GM19025 (cell line): Measurements from ENCODE around the gene PRKCQ.
A peak's percentile ranks its signal among the peaks of the same experiment; 100 is the strongest.

Experiments used
- ATAC-seq: cut with Tn5 transposase; IDR thresholded peaks from one replicate; pipeline ENCODE4 v1.9.1; 2021; ENCODE audit warnings: mild to moderate bottlenecking, low read depth, moderate library complexity; ENCODE audit not compliant: unreplicated experiment

Gene PRKCQ

DNA sequence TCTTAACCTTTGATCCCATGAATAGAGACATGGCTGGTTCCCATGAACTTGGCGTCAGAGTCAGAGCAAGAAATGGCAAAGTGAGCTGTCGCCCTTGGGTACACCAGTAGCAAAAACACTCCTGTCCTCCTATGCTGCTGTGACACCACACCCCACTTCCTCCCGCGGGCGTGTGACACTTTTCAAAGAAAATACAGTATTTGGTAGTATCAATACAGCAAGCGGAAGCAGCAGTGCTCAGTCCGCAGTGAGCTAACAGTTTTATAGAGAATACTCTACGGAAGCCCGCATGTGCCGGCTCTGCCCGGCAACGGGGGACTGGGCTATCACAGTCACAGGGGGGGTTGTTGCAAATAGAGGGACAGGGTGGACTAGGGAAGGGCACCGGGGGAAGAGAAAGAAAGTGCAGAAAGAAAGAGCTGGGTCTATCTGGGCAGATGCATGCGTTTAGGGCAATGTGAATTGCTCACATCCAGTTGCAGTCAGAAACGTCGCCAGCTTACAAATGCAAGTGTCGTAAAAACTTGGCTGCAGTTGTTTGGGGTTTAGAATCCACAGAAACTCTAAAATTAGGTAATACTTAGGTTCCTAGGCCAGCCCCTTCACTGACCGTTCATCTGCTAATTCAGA lies 49.8 kb downstream of the PRKCQ start:
- ATAC-seq, result no peak

DNA sequence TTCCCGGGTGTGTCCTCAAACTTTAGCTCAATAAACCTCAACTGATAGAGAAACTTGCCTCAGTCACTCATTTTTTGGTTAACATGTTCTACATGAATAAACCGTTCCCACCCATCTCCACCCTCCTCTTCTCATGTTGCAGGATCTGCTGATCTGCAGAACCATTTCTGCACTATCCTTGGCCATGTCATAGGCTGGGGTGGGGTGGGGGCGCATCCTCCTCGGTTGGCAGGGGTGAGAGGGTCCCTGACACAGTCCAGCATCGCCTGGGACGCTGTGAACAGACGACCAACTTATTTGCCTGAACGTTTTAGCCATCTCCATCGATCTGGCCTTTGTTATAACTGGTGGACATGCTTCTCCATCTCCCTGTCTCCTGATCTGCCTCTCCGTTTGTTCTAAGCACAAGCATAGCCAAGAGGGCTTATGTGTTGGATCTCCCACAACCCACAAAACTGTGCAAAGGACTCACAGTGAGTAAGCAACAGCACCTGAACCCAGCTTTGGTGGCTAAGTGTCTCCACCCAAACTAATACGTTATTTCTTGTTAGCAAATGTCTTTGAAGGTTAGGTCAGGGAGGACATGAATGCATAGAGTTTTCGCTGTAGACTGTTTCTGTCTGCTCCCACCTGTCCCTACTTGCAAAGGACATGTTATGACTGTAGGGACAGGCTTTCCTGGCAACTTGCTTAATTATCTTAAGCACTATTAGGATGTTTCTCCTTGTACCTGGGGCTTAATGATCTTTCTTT lies 51.7 kb downstream of the PRKCQ start:
- ATAC-seq, result no peak

DNA sequence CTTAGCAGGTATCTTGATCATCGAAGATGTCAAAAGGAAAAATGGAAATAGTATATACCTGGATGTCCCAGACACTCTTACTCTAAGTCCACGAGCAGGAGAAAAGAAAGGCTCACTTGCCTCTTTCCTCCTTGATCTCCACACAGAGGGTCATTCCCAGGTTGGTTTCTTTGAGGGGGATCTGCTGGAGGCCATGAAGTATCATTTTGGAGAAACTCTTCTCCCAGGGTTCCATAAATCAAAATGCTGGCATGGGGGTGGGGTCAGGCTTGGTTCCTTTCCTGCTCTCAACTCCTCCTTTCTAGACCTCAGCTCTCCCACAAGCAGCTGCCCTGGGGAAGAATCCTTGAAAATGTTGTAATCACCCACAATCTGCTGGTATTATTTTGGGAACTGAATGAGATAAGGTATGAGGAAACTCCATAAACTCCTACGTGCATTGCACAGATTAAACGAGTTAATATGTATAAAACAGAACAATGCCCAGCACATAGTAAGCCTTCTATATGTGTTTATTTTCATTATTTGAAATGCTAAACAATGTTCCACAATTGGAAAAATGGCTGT lies 54.4 kb downstream of the PRKCQ start:
- no peak for ATAC-seq

DNA sequence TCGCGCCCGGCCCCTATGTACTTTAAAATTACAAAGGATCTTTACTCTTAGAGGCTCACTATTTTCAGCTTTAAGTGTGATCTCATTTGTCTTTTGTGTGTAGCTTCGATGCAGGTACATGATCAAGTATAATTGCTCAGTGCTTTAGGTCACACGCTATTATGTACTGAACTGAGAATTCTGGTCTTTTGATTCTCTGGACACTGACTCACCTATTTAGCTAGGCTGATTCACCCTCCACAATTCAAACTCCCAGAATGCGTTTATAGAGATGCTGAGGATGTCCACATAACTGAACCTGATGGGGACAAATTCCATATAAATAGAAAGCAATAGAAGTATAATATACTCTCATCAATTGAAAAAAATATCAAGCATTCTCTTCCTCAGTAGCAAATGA lies 57.8 kb downstream of the PRKCQ start:
- no peak for ATAC-seq

DNA sequence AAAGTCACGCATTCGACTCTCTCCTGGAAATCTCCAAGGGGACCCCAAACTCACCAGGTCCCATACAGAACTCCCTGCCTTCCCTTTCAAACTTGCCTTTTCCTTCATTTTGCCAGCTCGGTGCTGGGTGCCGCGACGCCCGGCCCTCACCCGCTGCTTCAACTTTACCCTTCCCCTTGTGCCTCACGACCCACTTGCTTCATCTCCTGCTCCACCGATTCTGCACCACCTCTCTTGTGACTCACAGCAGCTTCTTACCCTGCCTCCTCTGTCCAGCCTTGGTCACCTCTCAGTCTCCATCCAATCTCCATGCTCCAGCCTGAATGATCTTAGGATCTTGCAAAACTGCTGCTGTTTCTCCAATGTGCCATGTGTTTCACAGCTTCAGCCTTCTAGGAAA lies 59.9 kb downstream of the PRKCQ start:
- no peak for ATAC-seq

DNA sequence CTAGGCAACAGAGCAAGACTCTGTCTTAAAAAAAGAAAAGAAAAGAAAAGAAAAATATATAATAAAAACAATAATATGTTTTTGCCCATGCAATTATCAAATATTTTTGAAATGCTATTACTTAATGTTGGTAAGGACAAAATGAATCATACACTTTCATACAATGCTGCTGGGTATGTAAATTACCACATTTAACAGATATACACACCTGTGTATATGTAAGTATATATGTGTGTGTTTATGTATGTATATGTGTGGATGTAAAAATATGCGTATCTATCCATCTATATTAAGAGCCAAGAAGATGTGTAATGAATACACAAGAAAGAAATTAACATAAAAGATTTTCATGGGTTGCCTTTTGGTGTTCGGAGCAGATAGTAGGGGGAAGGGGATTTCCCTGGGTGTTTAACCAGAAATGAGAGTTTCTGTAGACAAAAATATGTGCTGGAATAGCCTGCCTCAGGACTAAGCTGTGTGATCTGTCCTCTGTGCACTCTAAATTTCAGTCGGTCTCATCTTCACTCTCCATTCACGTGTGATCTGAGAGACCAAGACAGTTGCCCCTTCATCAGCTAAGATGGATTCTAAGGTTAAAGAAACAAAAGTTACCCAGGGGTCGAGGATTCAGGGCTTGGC lies 61.2 kb downstream of the PRKCQ start:
- no peak for ATAC-seq

DNA sequence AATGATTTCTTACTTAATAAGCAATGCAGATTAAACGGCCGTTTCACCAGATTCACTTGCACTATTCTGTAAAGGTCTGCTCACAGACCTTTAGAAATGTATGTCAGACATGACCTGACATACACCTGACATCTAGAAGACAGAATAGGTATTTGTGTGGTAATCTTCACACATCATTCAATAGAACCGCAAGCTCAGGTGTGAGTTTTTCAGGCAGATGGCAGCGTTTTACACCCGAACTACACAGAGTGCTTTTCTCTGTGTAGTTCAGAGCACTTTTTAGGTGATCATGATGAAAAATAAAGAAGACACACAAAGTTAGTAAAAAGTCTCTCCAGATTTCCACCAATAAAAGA lies 63.2 kb downstream of the PRKCQ start:
- no peak for ATAC-seq

DNA sequence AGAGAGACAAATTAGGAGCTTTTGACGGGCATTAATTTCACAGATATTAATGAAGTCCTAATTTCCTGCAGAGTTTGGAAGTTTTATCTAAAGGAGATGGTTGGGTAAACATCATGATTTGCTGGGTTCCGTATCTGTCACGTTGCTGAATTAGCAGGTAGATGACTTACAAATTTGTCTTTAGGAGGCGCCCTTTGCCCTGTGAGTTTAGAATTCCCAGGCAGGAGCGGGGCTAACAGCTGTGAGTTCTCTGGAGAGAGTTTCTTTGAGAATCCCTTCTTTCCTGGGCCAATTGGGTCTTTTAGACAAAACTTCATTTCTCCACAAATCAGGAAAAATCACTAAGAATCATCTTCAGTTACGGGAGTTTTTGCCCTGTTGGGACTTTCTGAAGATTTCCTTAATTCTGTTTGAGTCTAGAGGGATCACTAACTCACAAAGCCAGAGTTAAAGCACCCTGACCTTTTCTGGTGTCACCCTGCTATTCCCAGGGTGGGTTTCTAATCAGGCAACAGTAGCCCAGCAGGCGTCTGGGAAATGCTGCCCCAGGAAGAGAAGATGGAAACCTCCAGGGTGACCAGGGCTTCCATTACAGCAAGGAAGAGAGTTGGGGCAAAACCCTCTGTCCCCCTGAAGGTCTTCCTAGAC lies 63.7 kb downstream of the PRKCQ start:
- no peak for ATAC-seq

DNA sequence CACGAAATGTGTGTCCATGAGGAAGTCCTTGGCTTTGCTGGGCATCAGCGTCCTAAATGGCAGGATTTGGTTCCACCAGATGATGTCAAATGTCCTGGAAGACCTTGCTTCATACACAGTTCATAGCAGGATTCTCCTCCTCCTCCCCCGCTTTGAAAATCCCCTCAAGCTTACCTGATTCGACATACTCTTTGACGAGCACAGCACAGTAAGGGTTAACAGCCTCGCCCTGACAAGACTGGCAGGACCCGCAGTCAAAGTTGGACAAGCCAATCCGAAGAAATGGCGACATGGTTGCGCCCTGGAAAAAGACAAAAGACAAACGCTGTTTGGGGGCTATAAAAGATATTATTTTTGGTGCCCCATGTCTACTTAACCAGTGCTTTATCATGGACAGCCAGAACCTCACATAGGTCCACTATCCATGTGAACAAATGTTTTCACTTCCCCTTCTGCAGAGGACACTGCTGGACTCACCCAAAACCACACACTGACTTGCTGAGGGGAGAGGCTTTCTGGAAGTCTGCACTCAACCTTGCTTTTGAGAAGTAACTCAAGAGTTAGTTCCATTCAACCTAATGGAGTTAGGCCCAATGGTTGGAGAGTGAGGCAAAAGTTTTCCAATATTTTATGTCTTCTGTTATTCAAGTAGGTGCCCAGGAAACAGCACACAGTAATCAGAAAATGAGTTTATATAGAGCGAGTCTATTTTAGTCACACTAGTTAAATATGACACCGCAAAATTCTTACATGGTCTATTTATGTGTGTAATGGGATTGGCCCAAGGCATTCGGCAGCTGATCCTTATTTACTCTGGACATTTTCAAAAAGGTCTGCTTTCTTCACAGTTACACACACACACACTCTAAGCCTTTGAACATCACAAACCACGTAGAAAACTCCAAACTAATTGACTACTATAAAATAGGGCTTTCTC lies 65.0 kb downstream of the PRKCQ start:
- no peak for ATAC-seq

DNA sequence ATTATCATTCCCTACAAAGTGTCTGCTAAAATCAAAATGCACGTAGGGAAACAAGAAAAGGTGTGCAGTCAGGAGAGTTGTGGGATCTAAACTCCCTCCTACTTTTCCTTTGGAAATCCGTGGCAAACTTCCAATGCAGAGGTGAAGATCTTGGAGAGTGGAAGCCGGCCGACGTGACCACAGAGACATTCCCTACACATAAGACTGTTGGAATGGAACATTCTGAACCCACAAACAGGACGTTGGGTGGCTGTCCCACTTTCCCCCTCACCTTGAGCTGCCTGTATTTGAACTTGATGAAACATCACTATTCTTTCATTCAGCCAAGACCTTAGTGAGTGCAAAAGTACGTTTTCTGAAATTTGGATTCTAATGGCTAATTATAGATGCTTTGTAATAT lies 65.9 kb downstream of the PRKCQ start:
- no peak for ATAC-seq

DNA sequence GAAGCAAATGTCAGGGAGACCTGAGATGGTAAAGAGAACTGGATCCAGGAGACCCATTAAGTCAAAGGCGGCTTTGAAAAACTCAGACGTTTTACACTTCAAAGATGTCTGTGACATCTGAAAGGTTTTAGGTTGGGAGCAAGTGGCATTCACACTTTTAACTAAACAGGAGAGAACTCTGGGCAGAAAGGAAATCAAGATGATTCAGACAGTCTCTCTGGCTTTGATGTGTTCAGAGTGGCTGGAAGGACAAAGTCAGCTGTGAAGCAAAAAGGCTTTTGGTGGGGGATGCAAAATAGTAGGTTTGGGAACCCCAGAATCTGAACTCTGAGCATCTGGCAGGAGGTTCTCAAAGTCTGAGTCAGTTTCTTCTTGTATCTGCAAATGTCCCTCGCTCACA lies 66.6 kb downstream of the PRKCQ start:
- ATAC-seq, result no peak

DNA sequence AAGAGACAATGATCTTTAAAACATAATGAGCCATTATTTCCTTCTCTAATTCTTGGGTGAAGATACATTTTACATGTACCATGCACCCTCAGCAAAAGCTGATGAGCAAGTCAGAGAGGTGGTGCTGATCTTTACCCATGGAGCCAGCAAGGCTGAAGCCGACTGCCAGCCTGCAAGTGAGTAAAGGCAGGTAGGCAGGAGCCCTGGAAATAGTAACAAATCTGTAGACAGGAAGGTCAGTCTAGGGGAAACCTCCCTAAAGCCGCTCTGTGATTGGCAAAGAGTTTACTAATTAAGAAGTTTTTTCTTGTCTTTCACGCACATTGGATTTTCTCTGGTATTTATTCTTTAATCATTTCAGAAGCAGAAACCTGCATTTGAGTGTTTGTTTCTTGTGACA lies 67.9 kb downstream of the PRKCQ start:
- no peak for ATAC-seq

DNA sequence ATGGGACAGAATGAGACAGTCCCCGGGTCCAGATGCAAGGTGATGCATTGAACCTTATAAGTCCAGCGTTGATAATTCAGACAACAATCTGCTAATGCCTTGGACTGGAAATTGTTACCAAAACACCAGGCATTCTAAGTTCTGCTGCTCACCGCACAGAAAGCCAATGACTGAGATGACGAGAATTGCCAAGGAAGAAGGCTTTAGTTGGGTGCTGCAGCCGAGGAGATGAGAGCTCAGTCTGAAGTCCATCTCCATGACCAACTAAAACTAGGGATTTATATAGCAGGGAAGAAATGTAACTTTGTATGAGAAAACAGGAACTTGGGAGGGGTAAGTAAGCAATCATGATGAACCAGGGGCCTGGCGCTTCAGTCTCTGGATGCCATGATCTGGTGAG lies 68.7 kb downstream of the PRKCQ start:
- ATAC-seq, result no peak

DNA sequence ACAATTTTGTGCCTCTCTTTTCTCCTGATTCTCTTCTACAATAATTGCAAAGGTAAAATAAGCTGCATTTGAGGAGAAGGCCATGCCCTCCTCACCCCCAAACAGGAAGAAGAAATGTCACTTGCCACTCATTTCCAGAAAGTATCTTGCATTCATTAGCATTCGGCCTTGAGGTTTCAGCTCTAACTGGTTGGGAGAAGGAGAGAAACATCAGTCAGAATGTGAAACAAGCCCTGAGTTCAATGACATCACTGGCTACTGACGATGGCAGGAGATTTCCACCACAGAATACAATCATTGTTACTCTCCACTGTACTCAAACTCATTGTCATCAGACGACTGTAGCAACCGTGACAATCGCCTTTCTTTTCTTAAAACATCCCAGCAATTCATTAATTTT lies 72.8 kb downstream of the PRKCQ start:
- peak; percentile 70 for ATAC-seq

DNA sequence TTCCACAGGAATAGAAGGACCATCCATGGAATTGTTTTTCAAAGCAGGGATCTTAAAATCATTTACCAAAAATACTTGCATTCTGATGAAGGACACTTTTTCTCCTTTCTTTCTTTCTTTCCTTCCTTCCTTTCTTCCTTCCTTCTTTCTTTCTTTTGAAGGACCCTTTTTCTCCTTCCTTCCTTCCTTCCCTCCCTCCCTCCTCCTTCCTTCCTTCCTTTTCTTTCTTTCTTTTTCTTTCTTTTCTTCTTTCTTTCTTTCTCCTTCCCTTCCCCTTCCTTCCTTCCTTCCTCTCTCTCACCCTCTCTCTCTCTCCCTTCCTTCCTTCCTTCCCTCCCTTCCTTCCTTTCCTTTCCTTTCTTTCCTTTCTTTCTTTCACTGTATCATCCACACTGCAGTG lies 74.8 kb downstream of the PRKCQ start:
- ATAC-seq, result no peak

DNA sequence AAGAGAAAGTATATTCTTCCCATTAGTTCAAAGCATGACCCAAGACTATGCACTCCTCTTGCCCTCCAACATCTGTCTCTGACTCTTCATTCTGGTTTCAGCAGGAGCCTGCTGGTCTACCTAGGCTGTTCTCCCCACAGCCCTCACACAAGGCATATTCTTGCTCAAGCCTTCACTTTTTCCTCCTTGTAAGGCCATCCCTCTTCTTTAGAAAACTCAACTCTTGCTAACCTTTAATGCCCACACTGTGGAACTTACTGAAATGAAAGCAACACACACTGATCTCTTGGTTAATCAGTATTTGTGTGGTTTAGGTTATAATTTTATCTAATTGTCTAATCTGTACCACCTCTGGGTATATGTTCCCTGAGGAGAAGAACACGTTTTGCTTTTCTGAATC lies 75.8 kb downstream of the PRKCQ start:
- ATAC-seq, result no peak

DNA sequence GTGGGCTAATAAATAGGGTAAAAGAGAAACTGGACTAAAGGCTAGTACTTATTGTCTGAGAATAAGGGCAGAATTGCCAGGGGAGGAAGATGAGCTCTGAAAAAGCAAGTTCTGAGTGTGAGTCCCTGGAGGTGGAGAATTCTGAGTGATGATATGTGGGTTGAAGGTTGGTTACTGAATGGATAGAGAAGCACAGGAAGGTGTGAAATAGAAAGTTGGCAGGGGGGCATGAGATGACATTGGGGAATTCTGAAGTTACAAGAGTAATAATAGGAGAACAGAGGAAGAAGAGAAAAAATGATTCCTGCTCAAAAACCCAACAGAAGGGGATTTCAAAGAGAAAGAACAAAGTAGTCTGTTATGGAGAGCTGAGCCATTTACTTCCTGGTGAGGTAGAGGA lies 76.9 kb downstream of the PRKCQ start:
- no peak for ATAC-seq

DNA sequence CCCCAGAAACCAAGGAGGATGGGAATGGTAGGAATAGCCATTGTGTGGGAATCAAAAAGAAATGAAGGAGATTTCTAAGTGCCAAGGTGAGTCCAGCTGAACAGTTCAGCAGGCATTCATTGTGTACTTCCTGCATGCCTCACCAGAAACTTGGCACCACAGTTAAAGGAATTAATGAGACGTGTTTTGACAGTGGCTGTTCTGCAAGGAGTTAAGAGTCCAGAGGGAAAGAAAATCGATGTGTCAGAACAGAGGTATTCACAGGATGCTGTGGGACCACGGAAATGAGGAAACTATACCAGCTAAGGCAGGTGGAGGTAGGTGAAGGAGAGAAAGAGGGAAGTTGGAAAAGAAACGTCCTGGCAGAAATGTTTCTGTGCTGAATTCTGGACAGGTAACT lies 78.1 kb downstream of the PRKCQ start:
- no peak for ATAC-seq

DNA sequence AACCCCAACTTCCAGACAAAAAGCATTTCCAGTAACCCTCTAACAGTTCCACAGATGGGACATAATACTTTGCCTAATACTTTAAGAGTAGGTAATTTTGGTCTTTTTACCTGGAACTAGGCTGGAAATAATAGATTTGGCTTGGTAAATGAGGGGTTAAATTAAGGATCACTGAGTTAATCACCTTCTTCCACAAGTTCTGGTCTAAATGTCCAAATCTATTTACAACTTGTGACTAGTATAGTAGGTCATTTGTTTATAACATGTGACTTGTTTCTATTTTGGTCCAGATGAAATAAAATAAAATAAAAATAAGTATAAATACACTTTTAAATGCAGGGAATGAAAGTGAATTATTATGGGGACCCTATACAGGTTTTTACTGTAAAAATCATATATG lies 80.1 kb downstream of the PRKCQ start:
- no peak for ATAC-seq

DNA sequence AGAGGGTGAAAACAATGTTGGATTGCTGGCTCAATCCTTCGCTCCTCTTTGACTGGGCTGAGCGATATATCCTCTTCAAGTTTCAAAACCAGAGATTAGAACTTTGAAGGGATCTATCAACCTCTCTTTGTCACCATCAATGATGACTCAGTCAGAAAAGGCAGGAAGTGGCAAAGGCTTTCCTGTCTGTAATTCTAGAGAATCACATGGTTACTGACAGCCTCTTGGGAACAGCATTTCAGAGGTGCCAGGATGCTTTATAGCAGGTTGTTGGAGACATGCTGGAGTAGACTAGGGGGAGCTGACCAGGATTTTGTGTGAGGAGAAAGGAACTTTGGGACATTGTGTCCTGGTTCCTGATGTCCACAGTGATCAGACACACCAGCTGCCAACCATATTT lies 81.3 kb downstream of the PRKCQ start:
- ATAC-seq, result no peak
